ENCODE measurements around the gene FOXK1.

Gene FOXK1

DNA sequence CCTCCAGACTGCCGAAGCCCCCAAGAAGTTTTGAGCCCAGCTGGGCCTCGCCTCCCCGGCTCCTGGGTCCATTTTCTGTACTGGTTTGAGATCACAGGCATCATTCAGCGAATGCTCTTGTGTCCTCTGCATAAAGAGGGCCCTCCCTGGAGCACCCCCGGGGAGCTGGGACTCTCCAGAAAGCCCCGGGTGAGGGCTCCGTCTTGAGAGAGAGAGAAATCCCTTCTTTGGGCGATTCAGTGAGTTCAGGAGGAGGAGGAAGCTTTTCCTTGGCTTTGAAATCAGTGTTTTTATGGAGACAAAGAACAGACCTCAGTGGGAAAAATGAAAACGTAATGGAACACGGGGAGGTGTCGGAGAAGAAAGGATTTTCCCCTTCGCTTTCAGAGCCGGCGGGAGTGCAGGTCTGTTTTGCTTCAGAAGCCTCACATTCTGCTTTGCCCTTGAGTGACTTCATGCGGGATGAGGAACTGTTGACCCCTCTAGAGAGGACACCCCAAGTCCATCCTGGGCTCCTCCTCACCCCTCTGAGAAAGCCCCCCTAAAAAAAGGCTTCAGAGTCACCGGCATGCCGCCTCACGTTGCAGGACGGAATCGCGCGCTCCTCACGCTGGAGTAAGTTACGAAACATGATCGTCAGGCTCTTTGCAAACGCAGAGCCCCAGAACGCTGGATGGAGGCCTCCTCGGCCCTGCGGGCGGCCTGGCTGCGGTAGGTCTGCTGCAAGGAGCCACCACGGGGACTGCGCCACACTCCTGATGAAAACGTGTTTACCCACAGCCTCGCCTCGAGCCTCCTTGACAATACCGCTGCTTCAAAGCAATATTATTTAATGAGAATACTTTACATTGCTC lies 84.8 kb downstream of the FOXK1 start:
- no peak for DNase-seq

DNA sequence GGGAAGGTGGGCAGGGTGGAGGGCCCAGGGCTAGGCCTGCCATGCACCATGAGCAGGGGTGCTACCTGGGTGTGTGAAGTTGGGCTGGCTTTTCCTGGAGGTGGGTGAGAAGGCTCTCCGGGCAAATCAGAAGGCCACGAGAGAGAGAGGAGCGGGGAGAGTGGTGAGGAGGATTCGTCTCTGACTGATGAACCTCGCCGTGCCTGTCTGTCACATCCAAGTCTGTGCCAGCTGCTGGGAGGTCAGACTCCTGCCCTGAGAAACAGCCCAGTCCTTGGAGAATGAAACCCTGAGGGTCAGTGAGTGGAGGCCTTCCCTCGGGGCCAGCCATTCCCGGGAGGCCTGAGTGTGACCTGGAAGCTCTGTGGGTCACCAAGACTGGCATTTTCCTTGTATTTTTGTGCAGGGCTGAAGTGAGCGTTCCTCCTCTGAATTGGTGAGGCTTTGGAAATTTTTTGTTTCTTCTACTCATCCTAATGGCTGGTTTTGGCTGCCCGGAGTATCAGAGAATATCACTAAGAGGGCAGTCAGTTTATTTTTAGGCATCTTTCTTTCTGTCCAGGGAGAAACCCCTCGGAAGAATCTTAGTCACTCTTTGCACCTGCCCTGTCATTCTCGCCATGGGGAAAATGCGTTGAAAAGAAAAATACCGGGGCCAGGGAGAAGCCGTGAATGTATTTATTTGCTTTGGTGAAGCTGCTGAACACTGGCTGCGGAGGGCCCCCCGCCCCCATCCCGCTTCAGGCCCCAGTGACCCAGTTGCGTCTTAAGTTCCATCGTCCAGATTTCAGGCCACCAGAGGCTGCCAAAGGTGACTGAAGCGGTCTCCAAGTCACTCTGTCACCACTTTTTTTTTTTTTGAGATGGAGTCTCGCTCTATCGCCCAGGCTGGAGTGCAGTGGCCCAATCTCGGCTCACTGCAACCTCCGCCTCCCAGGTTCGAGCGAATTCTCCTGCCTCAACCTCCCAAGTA lies 86.8 kb downstream of the FOXK1 start:
- no peak for DNase-seq

GRCh38 chr7:4769761-4770160 lies 87.7 kb downstream of the FOXK1 start:
- DNase-seq: no peak

DNA sequence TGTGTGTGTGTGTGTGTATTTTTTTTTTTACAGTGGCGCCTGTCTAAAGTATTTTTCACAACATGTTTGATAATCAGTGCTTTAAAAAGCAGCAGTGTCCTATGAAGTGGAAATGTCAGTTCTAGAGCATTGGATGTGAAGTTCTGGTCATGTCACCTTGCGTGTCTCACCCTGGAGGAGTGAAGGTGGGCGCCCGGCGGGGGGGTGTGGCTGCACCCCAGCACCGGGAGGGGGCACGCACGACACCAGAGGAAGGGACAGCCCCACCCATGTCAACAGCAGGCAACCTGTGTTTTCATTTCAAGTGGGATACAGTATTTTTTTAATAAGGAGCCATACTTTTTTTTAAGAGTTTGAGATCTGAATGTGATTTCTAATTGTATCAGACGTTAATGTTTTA lies 88.8 kb downstream of the FOXK1 start:
- no peak for DNase-seq

DNA sequence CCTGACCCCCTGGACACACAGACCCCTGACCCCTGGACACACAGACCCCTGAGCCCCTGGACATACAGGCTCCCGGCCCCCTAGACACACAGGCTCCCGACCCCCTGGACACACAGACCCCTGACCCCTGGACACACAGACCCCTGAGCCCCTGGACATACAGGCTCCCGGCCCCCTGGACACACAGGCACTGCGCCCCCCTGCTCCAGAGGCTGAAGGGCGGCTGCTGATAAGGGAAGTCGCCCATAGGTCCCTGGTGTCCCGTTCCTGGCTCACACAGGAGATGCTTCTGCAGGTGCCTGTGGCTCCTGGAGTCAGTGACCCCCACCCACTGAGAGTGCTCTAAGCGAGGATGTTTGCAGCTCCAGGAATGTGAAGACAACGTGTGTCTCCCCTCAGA lies 89.6 kb downstream of the FOXK1 start:
- no peak for DNase-seq

DNA sequence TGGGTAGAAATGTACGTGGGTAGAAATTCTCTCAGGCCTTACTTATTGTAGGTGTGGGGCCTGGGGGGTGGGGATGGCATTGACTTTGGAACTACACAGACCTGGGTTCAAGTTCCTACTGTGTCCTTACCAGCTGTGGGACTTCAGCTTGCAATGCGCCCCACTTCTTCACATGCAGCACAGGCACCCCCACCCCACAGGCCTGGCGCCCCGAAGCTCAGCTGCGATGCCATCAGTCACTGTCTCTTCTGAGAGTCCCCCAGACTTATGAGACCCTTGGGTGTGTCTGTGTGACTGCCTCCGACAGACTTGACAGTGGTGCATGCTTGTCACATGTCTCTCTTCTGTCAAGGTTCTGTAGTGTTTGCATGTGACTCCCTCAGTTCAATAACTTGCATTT lies 90.2 kb downstream of the FOXK1 start:
- DNase-seq: no peak

DNA sequence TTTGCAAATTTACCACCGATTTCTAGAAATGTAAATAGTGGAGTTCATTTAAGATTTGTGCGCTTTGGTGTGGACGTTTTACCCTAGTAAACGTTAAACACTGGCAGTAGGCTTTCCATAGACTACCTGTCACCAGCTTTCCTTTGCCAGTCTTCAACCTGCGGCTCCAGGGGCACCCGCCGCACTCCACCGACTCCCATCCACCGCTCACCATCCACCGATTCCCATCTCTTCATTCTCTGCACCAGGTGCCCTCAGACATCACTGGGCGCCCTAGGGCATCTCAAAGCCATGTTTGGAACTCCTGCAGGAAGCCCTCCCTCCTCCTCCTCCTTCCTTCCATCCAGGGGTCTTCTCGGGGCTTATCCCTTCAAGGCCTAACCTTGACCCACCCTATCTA lies 91.9 kb downstream of the FOXK1 start:
- DNase-seq: no peak

GRCh38 chr7:4774658-4775249 lies 92.7 kb downstream of the FOXK1 start:
- DNase-seq: peak; percentile 25

GRCh38 chr7:4775250-4775847 lies 93.3 kb downstream of the FOXK1 start, which contains the start of gene AP5Z1:
Gene AP5Z1 (plus strand): TSS chr7:4775623. CDS start chr7:4775716, 93 bp downstream.
- DNase-seq: peak; percentile 92

- no peak for DNase-seq
Measured at GRCh38 chr7:4775848-4776623, 93.9 kb downstream of the FOXK1 start.

- DNase-seq: no peak
Measured at GRCh38 chr7:4779118-4779517, 97.0 kb downstream of the FOXK1 start.

- DNase-seq: no peak
Measured at GRCh38 chr7:4781366-4782069, 99.4 kb downstream of the FOXK1 start.

DNA sequence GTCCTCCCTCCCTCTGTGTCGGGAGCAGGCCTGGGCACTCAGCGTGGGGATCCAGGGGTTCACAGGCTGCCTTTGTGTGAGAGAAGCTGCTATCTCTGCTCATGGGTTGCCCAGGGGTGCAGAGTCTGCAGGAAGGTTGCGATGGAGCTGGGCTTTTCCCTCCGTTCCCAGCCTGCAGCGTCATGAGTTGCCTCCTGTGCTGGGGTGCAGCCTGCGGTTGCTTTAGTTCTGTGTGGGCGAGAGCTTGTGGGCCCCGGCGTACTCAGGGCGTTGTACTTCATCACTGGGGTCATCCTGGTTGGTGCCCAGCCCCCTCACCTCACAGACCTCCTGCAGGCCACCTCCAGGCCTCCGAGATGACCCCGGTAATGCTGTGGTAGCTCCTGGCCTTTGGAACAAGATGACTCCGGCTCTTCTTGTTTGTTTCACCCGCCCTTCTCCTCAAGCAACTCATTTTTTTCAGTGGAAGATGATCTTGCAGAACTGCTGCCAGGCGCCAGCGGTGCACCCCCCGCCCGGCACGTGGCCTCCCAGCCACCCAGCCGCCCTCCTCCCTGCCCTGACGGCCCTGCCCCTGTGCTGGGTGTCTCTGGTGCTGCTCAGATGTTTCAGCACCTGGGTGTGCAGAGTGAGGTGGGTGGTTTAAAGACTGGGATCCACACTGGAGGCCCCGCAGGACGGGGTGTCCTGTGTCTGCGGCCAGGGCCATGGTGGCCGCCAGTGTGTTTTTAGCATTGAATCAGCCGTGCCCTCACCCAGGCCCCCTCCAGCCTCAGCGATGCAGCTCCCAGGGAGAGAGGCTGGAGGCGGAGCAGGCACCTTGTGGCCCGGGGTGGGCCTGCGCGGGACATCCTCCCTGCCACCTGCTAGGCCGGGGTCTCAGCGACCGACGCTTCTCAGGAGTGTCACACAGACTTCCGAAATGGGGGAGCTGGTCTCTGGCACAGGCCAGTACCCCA lies 100.5 kb downstream of the FOXK1 start:
- no peak for DNase-seq

DNA sequence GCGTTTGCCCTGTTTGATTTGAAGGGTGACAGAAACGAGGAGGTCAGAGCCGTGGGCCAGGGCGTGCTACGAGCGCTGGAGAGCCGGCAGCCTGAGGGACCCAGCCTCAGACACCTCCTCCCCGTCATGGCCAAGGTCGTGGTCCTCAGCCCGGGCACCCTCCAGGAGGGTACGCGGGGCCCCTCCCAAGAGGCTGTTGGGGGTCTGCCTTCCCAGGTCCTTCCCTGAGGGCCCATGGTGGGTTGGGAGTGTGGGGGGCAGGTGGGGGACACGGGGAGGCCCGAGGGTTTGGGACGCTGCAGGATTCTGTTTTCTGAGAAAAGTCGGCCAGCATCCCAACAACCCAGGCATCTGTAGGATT lies 101.2 kb downstream of the FOXK1 start:
- DNase-seq: no peak

- DNase-seq: no peak
Measured at GRCh38 chr7:4783762-4784351, 101.8 kb downstream of the FOXK1 start.

DNA sequence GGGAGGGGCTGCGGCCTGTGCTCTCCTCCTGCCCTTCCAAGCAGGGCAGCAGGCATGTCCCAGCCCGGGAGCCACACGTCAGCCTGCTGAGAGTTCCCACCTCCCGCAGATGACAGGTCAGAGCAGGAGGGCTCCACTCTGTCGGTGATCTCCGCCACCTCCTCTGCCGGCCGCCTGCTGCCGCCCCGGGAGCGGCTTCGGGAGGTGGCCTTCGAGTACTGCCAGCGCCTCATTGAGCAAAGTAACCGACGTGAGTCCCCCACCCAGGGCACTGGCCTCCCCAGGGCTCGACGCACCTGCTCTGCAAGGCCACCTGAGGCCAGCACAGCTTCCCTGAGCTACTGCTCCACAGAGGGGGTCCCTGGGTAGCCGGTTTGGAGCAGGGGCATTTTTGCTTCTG lies 102.7 kb downstream of the FOXK1 start:
- no peak for DNase-seq

GRCh38 chr7:4785371-4785770 lies 103.3 kb downstream of the FOXK1 start:
- no peak for DNase-seq

DNA sequence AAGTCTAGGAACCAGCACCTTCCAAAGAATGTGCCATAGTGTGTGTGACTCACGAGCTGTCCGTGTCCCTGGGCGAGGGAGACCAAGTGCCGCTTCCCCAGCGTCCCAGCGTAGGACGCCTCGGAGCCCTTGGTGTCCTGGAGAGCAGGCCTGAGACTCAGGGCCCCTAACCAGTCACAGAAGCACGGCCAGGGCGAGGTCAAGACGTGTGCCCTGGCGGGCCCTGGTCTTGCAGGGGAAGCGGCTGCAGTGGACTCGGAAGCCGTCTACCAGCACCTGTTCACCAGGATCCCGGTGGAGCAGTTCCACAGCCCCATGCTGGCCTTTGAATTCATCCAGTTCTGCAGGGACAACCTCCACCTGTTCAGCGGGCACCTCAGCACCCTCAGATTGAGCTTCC lies 103.9 kb downstream of the FOXK1 start:
- DNase-seq: no peak

- DNase-seq: no peak
Measured at GRCh38 chr7:4787541-4787940, 105.4 kb downstream of the FOXK1 start.
